ENCODE data around the gene YEATS2. TPM values are rescaled to one million over a fixed set of nuclear protein-coding genes. Genes with fewer than 3 reads are reported as not detected.

YEATS2 gene
- total and polyA plus RNA-seq, 2 experiments from 2014 or later = 15.2 to 72.8 TPM

- H3K79me2 ChIP-seq (replicated peaks; ENCODE audit: insufficient read depth) = peaks cover 10% of the 10 kb centered on the region; the same call in 1 of the 2 replicates
- H3K36me3 ChIP-seq (ENCODE audit: insufficient read depth) = peaks cover 31% of the 10 kb centered on the region; the same call in 1 of the 2 replicates
- H3K4me3 Mint-ChIP-seq = no peak overlapping the region
- no peak overlapping the region for H3K27ac Mint-ChIP-seq
- no peaks in the 10 kb centered on the region for H3K9me3 Mint-ChIP-seq
- H3K27me3 ChIP-seq (ENCODE audit: insufficient read depth) = no peaks in the 10 kb centered on the region
- no peak overlapping the region for H3K4me2 ChIP-seq
- H3K27me3 Mint-ChIP-seq (ENCODE audit: insufficient read depth, low read depth, poor library complexity) = no peaks in the 10 kb centered on the region
- TF ChIP-seq ZNF114 (CRISPR knock-in tag; IDR thresholded peaks at IDR 0.05) (no peak), ZNF462 (CRISPR knock-in tag; IDR thresholded peaks at IDR 0.05) (no peak), POLR2AphosphoS5 (IDR thresholded peaks at IDR 0.05; ENCODE audit: low read depth) (no peak)
- H2AFZ ChIP-seq = no peak overlapping the region
- H3K4me1 Mint-ChIP-seq = no peaks in the 10 kb centered on the region
- no peak overlapping the region for H3K4me3 ChIP-seq
- no peaks in the 10 kb centered on the region for H3F3A ChIP-seq (replicated peaks; ENCODE audit: low read depth)
- no peak for DNase-seq (ENCODE audit: low spot score)
- peaks cover 64% of the 10 kb centered on the region for H3K36me3 Mint-ChIP-seq (ENCODE audit: low read depth)
- no peaks in the 10 kb centered on the region for H3K9me2 ChIP-seq (ENCODE audit: insufficient read depth)
- no peak for ATAC-seq
- no peaks in the 10 kb centered on the region for H3K4me1 ChIP-seq (ENCODE audit: insufficient read depth)
- H4K20me1 ChIP-seq (replicated peaks; ENCODE audit: insufficient read depth) = peaks cover 8% of the 10 kb centered on the region
- H3K27ac ChIP-seq (ENCODE audit: low read depth) = no peak overlapping the region
Observed at GRCh38 chr3:183792976-183793375, 95.4 kb downstream of the YEATS2 start.

GRCh38 chr3:183794452-183794851 is 96.9 kb downstream of the YEATS2 start:
- peaks cover 33% of the 10 kb centered on the region; the same call in 1 of the 2 replicates for H3K36me3 ChIP-seq (ENCODE audit: insufficient read depth)
- H3K27me3 Mint-ChIP-seq (ENCODE audit: insufficient read depth, low read depth, poor library complexity) = no peaks in the 10 kb centered on the region
- TF ChIP-seq ETS1 (IDR thresholded peaks at IDR 0.05) (no peak), REST (IDR thresholded peaks at IDR 0.05; ENCODE audit: unreplicated experiment) (no peak), CREB1 (CRISPR knock-in tag; IDR thresholded peaks at IDR 0.05; ENCODE audit: low read depth) (no peak), NANOG (IDR thresholded peaks at IDR 0.05; ENCODE audit: borderline replicate concordance) (no peak), EZH2 (IDR thresholded peaks at IDR 0.05; ENCODE audit: low read depth, unreplicated experiment) (no peak)

More at GRCh38 chr3:183794452-183794851, 96.9 kb downstream of the YEATS2 start:
- H3K4me1 ChIP-seq (ENCODE audit: insufficient read depth) = no peaks in the 10 kb centered on the region
- H3K27ac Mint-ChIP-seq = no peak overlapping the region
- H2AFZ ChIP-seq = no peak overlapping the region
- no peak for ATAC-seq
- no peak overlapping the region for H3K27ac ChIP-seq (ENCODE audit: low read depth)
- H3K4me3 Mint-ChIP-seq = no peak overlapping the region
- no peak overlapping the region for H3K4me3 ChIP-seq
- no peak for DNase-seq (ENCODE audit: low spot score)
- H3K4me2 ChIP-seq = no peak overlapping the region
- no peaks in the 10 kb centered on the region for H3K27me3 ChIP-seq (ENCODE audit: insufficient read depth)
- H4K20me1 ChIP-seq (replicated peaks; ENCODE audit: insufficient read depth) = peaks cover 6% of the 10 kb centered on the region
- no peaks in the 10 kb centered on the region for H3K9me2 ChIP-seq (ENCODE audit: insufficient read depth)
- peaks cover 67% of the 10 kb centered on the region for H3K36me3 Mint-ChIP-seq (ENCODE audit: low read depth)
- no peaks in the 10 kb centered on the region for H3K4me1 Mint-ChIP-seq
- H3K79me2 ChIP-seq (replicated peaks; ENCODE audit: insufficient read depth) = 0 out of 2 replicates have a peak, but pooled peaks cover 4% of the 10 kb centered on the region
- no peaks in the 10 kb centered on the region for H3F3A ChIP-seq (replicated peaks; ENCODE audit: low read depth)
- H3K9me3 Mint-ChIP-seq = no peaks in the 10 kb centered on the region

Data from GM23338 (cell line).